ENCODE results near the gene ZDHHC7. TPM values are rescaled to one million over a fixed set of nuclear protein-coding genes. Genes with fewer than 3 reads are reported as not detected.

The ZDHHC7 gene
- total RNA-seq, 1 experiment from 2014 or later: 46.3 TPM

DNA sequence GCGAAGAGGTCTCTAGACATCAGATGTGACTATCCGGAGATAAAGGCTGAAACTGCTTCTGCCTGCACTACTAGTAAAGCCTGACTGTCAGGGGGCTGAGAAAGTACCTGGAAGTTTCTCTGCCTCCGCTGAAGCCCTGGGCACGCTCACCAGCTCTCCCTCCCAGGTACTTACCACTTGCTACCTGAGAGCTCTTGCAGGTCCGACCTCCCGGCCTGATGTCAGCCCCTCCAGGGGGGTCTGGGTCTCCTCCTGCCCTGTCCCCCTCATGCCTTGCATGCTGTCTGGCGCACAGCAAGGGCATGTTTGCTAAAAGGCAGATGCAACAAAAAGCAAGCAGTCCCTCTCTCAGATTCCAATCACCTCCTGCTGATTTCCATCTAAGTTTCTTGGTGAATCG, 17.4 kb downstream of the ZDHHC7 start:
- peak overlapping the region; percentile 59 for H3K4me3 Mint-ChIP-seq (ENCODE audit: unreplicated experiment)
- POLR2A ChIA-PET: interaction anchor here (1.2 to 10.7 kb wide), 11 partner anchors 8 to 619 kb away, joined by 3 to 336 read pairs (median 10); partner anchors contain the start of genes GSE1, KIAA0513 and ZDHHC7
- no peaks in the 10 kb centered on the region for H3K9me3 Mint-ChIP-seq (ENCODE audit: unreplicated experiment)

DNA sequence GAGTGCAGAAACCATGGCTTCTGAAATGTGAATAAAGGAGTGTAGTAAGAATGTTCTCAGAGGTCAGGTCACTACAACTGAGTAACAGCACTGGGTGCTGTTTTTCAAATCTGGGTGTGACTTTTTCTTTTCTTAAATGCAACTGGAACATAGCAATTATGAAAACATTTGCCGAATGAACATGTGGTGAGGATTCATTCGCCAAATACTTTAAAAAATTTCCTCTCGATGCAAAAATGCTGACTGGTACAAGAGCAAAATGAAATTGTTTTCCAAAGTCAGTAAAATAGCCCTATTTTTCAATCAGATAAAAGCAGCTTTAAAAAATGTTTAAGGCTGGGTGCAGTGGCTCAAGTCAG, 18.6 kb downstream of the ZDHHC7 start:
- TF ChIP-seq, protein P1, sequence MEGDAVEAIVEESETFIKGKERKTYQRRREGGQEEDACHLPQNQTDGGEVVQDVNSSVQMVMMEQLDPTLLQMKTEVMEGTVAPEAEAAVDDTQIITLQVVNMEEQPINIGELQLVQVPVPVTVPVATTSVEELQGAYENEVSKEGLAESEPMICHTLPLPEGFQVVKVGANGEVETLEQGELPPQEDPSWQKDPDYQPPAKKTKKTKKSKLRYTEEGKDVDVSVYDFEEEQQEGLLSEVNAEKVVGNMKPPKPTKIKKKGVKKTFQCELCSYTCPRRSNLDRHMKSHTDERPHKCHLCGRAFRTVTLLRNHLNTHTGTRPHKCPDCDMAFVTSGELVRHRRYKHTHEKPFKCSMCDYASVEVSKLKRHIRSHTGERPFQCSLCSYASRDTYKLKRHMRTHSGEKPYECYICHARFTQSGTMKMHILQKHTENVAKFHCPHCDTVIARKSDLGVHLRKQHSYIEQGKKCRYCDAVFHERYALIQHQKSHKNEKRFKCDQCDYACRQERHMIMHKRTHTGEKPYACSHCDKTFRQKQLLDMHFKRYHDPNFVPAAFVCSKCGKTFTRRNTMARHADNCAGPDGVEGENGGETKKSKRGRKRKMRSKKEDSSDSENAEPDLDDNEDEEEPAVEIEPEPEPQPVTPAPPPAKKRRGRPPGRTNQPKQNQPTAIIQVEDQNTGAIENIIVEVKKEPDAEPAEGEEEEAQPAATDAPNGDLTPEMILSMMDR (IDR thresholded peaks at IDR 0.05; ENCODE audit: unreplicated experiment): no peak
- no peaks in the 10 kb centered on the region for H3K27me3 Mint-ChIP-seq (ENCODE audit: insufficient read depth, unreplicated experiment)
- H3K4me3 Mint-ChIP-seq (ENCODE audit: unreplicated experiment): no peak overlapping the region
- POLR2A ChIA-PET: interaction anchor here (1.0 to 10.7 kb wide), 4 partner anchors 8 to 34 kb away, joined by 3 to 336 read pairs (median 6); partner anchors contain the start of genes KIAA0513 and ZDHHC7
- CTCF ChIA-PET: interaction anchor here (1.2 kb wide), 1 partner anchor 254 kb away, joined by 5 read pairs; no protein-coding TSS in a partner anchor
- no peaks in the 10 kb centered on the region for H3K9me3 Mint-ChIP-seq (ENCODE audit: unreplicated experiment)
- DNase-seq (ENCODE audit: unreplicated experiment): no peak
- H3K4me1 Mint-ChIP-seq (ENCODE audit: insufficient read depth, unreplicated experiment): peaks cover 32% of the 10 kb centered on the region
- no TSS peak for BruUV-seq (replicated peaks)
- H3K27ac Mint-ChIP-seq (ENCODE audit: low read depth, unreplicated experiment): peak overlapping the region; percentile 96
- peaks cover 65% of the 10 kb centered on the region for H3K36me3 Mint-ChIP-seq (ENCODE audit: insufficient read depth, unreplicated experiment)
- intact Hi-C loops (cut with micrococcal nuclease): no loop called here

More for the DNA sequence above, 17.4 kb downstream of the ZDHHC7 start:
- intact Hi-C loops (cut with micrococcal nuclease): loop anchor here (1.0 to 2.0 kb wide), 2 partner anchors 34 to 43 kb away; no protein-coding TSS in a partner anchor
- peak overlapping the region; percentile 96 for H3K27ac Mint-ChIP-seq (ENCODE audit: low read depth, unreplicated experiment)
- no peak for DNase-seq (ENCODE audit: unreplicated experiment)
- no peaks in the 10 kb centered on the region for H3K27me3 Mint-ChIP-seq (ENCODE audit: insufficient read depth, unreplicated experiment)
- peaks cover 37% of the 10 kb centered on the region for H3K4me1 Mint-ChIP-seq (ENCODE audit: insufficient read depth, unreplicated experiment)
- TF ChIP-seq, protein P1 (IDR thresholded peaks at IDR 0.05; ENCODE audit: unreplicated experiment): no peak
- CTCF ChIA-PET: interaction anchor here (0.6 to 1.6 kb wide), 6 partner anchors 12 to 240 kb away, joined by 3 to 12 read pairs (median 4); no protein-coding TSS in a partner anchor
- no TSS peak for BruUV-seq (replicated peaks)
- H3K36me3 Mint-ChIP-seq (ENCODE audit: insufficient read depth, unreplicated experiment): peaks cover 60% of the 10 kb centered on the region

DNA sequence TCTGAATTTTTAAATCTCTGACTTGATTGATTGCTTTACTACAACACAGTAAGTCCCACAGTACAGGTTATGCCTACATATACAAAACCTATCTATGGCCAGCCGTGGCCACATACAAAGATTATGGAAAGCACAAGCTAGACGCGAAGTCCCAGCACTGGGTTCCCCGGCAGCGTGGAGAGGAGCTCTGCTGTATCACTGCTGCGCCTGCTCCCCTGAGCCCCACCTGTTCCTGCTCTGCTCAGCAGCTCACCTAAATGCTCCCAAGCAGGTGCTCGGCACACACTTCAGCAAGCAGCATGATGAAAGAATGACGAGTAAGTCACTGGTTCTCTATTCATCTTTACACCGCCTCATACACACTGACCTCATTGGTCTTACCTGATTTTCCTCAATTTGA, 20.6 kb downstream of the ZDHHC7 start:
- DNase-seq (ENCODE audit: unreplicated experiment): no peak
- CTCF ChIA-PET: interaction anchor here (0.6 to 1.0 kb wide), 3 partner anchors 20 to 209 kb away, joined by 3 read pairs; no protein-coding TSS in a partner anchor
- peaks cover 81% of the 10 kb centered on the region for H3K36me3 Mint-ChIP-seq (ENCODE audit: insufficient read depth, unreplicated experiment)
- no peak overlapping the region for H3K4me3 Mint-ChIP-seq (ENCODE audit: unreplicated experiment)
- no TSS peak for BruUV-seq (replicated peaks)
- TF ChIP-seq, protein P1 (IDR thresholded peaks at IDR 0.05; ENCODE audit: unreplicated experiment): no peak
- peaks cover 34% of the 10 kb centered on the region for H3K4me1 Mint-ChIP-seq (ENCODE audit: insufficient read depth, unreplicated experiment)
- POLR2A ChIA-PET: interaction anchor here (0.7 to 2.6 kb wide), 2 partner anchors 8 to 10 kb away, joined by 5 to 8 read pairs; no protein-coding TSS in a partner anchor
- no peaks in the 10 kb centered on the region for H3K9me3 Mint-ChIP-seq (ENCODE audit: unreplicated experiment)
- H3K27ac Mint-ChIP-seq (ENCODE audit: low read depth, unreplicated experiment): no peak overlapping the region
- H3K27me3 Mint-ChIP-seq (ENCODE audit: insufficient read depth, unreplicated experiment): no peaks in the 10 kb centered on the region
- intact Hi-C loops (cut with micrococcal nuclease): no loop called here

DNA sequence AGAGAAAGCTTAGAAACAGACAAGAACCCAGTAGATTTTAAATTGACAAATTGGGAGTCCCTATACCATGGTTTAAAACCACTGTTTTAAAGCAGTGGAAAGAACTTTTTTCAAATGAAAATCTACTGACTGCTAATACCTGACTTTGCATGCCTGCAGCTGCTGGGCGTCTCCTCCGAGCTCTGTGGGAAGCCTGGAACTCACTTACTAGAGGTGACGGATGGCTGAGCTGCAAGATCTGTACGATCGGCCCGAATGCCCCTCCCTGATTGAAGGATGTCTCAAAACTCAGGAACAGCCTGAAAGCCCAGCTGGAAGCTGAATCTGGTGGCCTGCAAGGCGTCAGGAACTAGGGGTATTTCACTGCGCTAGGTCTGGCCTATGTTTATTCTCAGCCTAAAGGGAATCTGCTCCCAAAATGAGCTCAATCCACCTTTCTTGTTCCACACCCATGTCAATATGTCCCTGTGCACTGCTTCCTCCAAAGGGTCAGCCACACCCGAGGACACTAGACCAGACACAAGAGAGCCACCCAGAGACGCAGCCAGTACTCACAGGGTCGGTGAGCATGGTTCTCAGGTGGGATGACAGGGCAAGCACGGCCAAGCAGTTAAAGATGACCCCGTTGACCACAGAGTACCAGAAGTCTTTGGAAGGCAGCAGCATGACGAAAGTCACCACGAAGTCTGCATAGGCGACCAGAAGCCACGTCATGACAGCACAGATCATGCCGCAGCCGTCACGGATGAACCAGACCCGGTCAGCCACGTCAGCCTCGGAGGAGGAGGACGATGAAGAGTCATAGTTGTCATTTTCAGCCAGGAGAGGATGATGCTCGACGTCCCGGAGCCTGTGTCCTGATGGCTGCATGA, 21.4 kb downstream of the ZDHHC7 start:
- CTCF ChIA-PET: interaction anchor here (0.6 to 1.3 kb wide), 3 partner anchors 20 to 209 kb away, joined by 3 to 4 read pairs (median 4); no protein-coding TSS in a partner anchor
- Mint-ChIP-seq H3K27ac (ENCODE audit: low read depth, unreplicated experiment) (no peak overlapping the region), H3K36me3 (ENCODE audit: insufficient read depth, unreplicated experiment) (peaks cover 77% of the 10 kb centered on the region), H3K27me3 (ENCODE audit: insufficient read depth, unreplicated experiment) (no peaks in the 10 kb centered on the region), H3K4me3 (ENCODE audit: unreplicated experiment) (no peak overlapping the region), H3K4me1 (ENCODE audit: insufficient read depth, unreplicated experiment) (peaks cover 33% of the 10 kb centered on the region), H3K9me3 (ENCODE audit: unreplicated experiment) (no peaks in the 10 kb centered on the region)
- POLR2A ChIA-PET: interaction anchor here (0.7 to 2.6 kb wide), 2 partner anchors 9 to 11 kb away, joined by 5 to 8 read pairs; no protein-coding TSS in a partner anchor
- BruUV-seq (replicated peaks): no TSS peak
- DNase-seq (ENCODE audit: unreplicated experiment): no peak
- TF ChIP-seq, protein P1 (IDR thresholded peaks at IDR 0.05; ENCODE audit: unreplicated experiment): no peak
- intact Hi-C loops (cut with micrococcal nuclease): no loop called here
